Stimulated activated naive CD8-positive, alpha-beta T cell treated with anti-CD3 and anti-CD28 coated beads, Interleukin-15, amount 100 ng/mL, for 72 hours (primary cell): ENCODE measurements around the gene SHISA3.

ENCODE experiments used
- ATAC-seq: fragments of 150-1000 bp; cut with Tn5 transposase; 2 replicates; pipeline ENCODE4 v1.10.0; 2021; ENCODE audit warnings: mild to moderate bottlenecking, moderate library complexity
- DNase-seq, 2 donors: peaks; one replicate each; pipeline ENCODE4 v3.0.0; 2021 to 2022
- H3K27ac Mint-ChIP-seq, 2 donors: one replicate each; pipeline ENCODE4 v1.8.0; 2022; ENCODE audit warnings: mild to moderate bottlenecking in 2 of 2, mixed read lengths in 2 of 2, moderate library complexity in 2 of 2
- H3K27me3 Mint-ChIP-seq: one replicate; pipeline ENCODE4 v1.8.0; 2022; ENCODE audit warnings: mixed read lengths
- H3K4me1 Mint-ChIP-seq: one replicate; pipeline ENCODE4 v1.8.0; 2022; ENCODE audit warnings: mild to moderate bottlenecking, mixed read lengths
- H3K4me3 Mint-ChIP-seq, 2 donors: one replicate each; pipeline ENCODE4 v1.8.0; 2022; ENCODE audit warnings: mild to moderate bottlenecking in 2 of 2, mixed read lengths in 2 of 2, moderate library complexity in 1 of 2
- H3K9me3 Mint-ChIP-seq, 2 donors: one replicate each; pipeline ENCODE4 v1.8.0; 2022; ENCODE audit warnings: mixed read lengths in 2 of 2

SHISA3 gene

GRCh38 chr4:42401171-42401570 is 3.9 kb downstream of the SHISA3 start:
- ATAC-seq (no peak), DNase-seq (no peak)
- peaks cover 32% of the 10 kb centered on the region for H3K4me1 Mint-ChIP-seq
- no peak overlapping the region for H3K4me3 Mint-ChIP-seq
- H3K27ac Mint-ChIP-seq: no peak overlapping the region
- H3K9me3 Mint-ChIP-seq: no peaks in the 10 kb centered on the region
- H3K27me3 Mint-ChIP-seq: peaks cover 55% of the 10 kb centered on the region

- DNase-seq: no peak
- H3K9me3 Mint-ChIP-seq: no peaks in the 10 kb centered on the region
- H3K27ac Mint-ChIP-seq: no peak overlapping the region
- peaks cover 7% of the 10 kb centered on the region for H3K4me1 Mint-ChIP-seq
- no peak for ATAC-seq
- no peak overlapping the region for H3K4me3 Mint-ChIP-seq
- H3K27me3 Mint-ChIP-seq: peaks cover 27% of the 10 kb centered on the region
These were observed 6.7 kb downstream of the SHISA3 start for GRCh38 chr4:42404001-42404400.

GRCh38 chr4:42410446-42410845 is 13.2 kb downstream of the SHISA3 start:
- Mint-ChIP-seq H3K4me1 (no peaks in the 10 kb centered on the region), H3K27ac (no peak overlapping the region), H3K9me3 (no peaks in the 10 kb centered on the region), H3K4me3 (no peak overlapping the region), H3K27me3 (no peaks in the 10 kb centered on the region)
- no peak for DNase-seq
- no peak for ATAC-seq

DNA sequence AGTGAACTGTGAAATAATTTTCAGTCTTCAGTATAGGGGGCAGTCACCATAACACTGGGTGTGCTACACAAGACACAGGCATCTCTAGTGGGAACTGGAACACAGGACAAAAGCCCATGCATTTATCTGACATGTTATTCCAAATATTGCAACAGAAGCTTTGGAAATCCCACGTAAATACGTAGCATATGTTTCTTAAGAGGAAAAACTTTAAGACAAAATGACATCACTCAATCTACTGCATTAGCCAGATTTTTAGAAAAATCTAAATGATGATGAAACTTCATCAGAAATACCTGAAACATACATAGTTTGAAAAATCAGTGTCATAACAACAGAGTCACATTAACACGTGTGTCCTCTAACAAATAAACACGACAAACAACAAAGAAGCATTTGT is 14.5 kb downstream of the SHISA3 start:
- DNase-seq (no peak), ATAC-seq (no peak)
- H3K27ac Mint-ChIP-seq: no peak overlapping the region
- H3K4me3 Mint-ChIP-seq: no peak overlapping the region
- no peaks in the 10 kb centered on the region for H3K9me3 Mint-ChIP-seq
- no peaks in the 10 kb centered on the region for H3K4me1 Mint-ChIP-seq
- H3K27me3 Mint-ChIP-seq: no peaks in the 10 kb centered on the region

- Mint-ChIP-seq H3K4me1 (no peaks in the 10 kb centered on the region), H3K4me3 (no peak overlapping the region), H3K27me3 (no peaks in the 10 kb centered on the region), H3K27ac (no peak overlapping the region), H3K9me3 (no peaks in the 10 kb centered on the region)
- no peak for DNase-seq
- ATAC-seq: no peak
These were observed 15.0 kb downstream of the SHISA3 start for GRCh38 chr4:42412251-42412650.

GRCh38 chr4:42415281-42415680 is 18.0 kb downstream of the SHISA3 start:
- no peaks in the 10 kb centered on the region for H3K27me3 Mint-ChIP-seq
- H3K4me1 Mint-ChIP-seq: no peaks in the 10 kb centered on the region
- H3K4me3 Mint-ChIP-seq: no peak overlapping the region
- DNase-seq (no peak), ATAC-seq (no peak)
- no peaks in the 10 kb centered on the region for H3K9me3 Mint-ChIP-seq
- no peak overlapping the region for H3K27ac Mint-ChIP-seq

DNA sequence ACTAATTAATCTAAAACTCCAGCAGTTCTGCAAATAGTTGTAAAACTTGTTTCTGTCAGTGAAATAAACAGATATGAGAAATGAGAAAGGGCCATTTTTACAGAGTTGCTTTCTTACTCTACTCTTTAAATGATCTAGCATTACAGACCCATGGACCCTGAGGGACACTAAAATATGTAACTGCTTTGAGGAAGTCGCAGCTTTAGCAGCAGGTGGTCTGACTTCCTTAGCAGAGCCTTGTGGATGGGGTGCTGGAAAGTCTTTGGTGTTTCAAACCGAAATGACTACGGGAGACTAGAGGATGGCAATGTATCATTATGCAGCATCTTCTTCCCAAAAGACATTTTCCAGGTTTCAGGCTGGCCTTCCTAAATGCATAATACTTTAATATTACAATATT is 18.7 kb downstream of the SHISA3 start:
- H3K4me3 Mint-ChIP-seq: no peak overlapping the region
- no peaks in the 10 kb centered on the region for H3K4me1 Mint-ChIP-seq
- ATAC-seq (no peak), DNase-seq (no peak)
- H3K27ac Mint-ChIP-seq: no peak overlapping the region
- H3K27me3 Mint-ChIP-seq: no peaks in the 10 kb centered on the region
- no peaks in the 10 kb centered on the region for H3K9me3 Mint-ChIP-seq

DNA sequence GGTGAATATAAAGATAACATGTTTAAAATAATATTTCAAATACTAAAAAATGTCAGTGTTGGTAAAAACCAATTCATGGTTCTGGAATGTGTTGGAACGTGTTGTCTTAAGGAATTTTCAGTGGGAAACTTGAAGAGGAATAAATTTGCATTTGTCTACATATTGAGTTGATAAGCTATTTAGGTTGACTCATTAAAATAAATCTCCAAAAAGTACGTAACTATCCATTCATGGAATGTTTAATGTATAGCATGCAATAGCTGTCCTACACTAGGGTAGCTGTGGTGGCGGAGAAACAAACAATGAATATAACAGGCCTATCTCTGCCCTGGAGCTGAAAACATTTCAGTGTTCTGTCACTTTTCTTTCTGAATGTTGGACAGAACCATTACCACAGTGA is 20.3 kb downstream of the SHISA3 start:
- Mint-ChIP-seq H3K4me1 (no peaks in the 10 kb centered on the region), H3K9me3 (no peaks in the 10 kb centered on the region), H3K4me3 (no peak overlapping the region), H3K27me3 (no peaks in the 10 kb centered on the region), H3K27ac (no peak overlapping the region)
- ATAC-seq (no peak), DNase-seq (no peak)

DNA sequence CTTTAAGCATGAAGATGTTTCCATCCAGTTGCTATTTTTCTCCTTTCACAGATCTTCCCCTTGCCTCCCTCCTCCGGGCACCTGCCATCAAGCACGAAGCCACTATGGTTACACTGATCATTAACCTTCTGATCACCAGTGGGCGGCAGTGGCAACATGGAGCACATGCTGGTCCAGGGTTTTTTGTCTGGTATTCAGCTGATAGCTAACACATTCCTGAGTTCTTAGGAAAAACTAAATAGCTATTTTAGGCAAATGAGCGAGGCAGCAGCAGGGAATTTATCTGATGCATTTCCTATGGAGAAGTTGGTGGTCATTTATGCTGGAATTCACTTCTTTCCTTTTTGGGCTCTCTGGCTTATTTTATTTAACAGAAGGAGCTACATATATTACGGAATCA is 22.9 kb downstream of the SHISA3 start:
- Mint-ChIP-seq H3K4me3 (no peak overlapping the region), H3K27ac (no peak overlapping the region), H3K9me3 (no peaks in the 10 kb centered on the region), H3K27me3 (no peaks in the 10 kb centered on the region), H3K4me1 (no peaks in the 10 kb centered on the region)
- no peak for DNase-seq
- ATAC-seq: no peak

DNA sequence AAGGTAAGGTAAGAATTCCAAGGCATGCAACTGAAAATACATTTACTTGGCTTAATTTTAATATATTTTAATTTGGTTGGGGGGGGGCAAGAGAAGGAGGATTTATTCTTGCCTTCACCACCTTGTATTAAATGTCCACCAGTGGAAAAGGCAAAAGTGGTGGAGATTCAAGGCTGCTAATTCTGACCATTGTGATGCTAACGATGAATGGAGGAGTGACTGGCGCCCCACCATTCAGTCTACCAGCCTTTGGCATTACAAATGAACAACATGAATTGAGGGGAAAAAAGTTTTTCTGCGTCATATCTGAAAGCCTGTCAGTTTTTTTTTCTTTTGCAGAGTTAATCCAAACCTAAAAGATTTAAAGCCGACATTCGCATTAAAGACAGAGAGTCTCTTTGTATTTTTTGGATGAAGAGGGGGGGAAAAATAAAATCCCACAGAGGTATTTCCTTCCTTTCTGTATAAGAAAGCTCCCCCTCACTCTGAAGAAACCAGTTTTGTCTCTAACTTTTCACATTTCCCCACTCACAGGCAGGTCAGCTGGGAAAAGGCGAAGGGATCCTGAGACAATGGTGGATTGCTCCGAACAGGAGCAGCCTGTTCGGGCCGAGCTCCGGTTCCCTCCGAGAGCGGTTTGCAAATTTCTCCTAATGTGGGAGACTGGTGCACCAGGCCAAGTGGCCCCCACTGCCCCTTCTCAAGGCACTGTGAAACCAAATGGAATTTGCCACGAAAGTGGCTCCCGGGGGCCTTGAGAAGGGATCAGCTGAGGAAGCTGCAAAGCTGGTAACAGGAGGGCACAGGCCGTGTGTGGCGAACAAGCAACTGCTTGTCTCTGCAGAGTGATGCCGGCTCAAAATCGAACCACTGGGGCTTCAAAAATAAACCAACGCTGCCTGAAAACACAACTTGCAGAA is 28.1 kb downstream of the SHISA3 start:
- Mint-ChIP-seq H3K27ac (no peak overlapping the region), H3K27me3 (no peaks in the 10 kb centered on the region), H3K9me3 (no peaks in the 10 kb centered on the region), H3K4me1 (no peaks in the 10 kb centered on the region), H3K4me3 (no peak overlapping the region)
- DNase-seq: no peak
- ATAC-seq: no peak

- H3K4me3 Mint-ChIP-seq: no peak overlapping the region
- DNase-seq (no peak), ATAC-seq (no peak)
- H3K9me3 Mint-ChIP-seq: no peaks in the 10 kb centered on the region
- no peaks in the 10 kb centered on the region for H3K4me1 Mint-ChIP-seq
- H3K27me3 Mint-ChIP-seq: no peaks in the 10 kb centered on the region
- no peak overlapping the region for H3K27ac Mint-ChIP-seq
These were observed 30.7 kb downstream of the SHISA3 start for GRCh38 chr4:42428036-42428435.

- H3K4me3 Mint-ChIP-seq: no peak overlapping the region
- ATAC-seq (no peak), DNase-seq (no peak)
- no peaks in the 10 kb centered on the region for H3K9me3 Mint-ChIP-seq
- H3K27me3 Mint-ChIP-seq: no peaks in the 10 kb centered on the region
- no peak overlapping the region for H3K27ac Mint-ChIP-seq
- no peaks in the 10 kb centered on the region for H3K4me1 Mint-ChIP-seq
These were observed 39.8 kb downstream of the SHISA3 start for GRCh38 chr4:42436928-42437565.

- H3K27ac Mint-ChIP-seq: no peak overlapping the region
- H3K27me3 Mint-ChIP-seq: no peaks in the 10 kb centered on the region
- H3K4me1 Mint-ChIP-seq: no peaks in the 10 kb centered on the region
- DNase-seq (no peak), ATAC-seq (no peak)
- H3K4me3 Mint-ChIP-seq: no peak overlapping the region
- no peaks in the 10 kb centered on the region for H3K9me3 Mint-ChIP-seq
These were observed 42.8 kb downstream of the SHISA3 start for GRCh38 chr4:42440083-42440482.

GRCh38 chr4:42442601-42443000 is 45.3 kb downstream of the SHISA3 start:
- H3K4me3 Mint-ChIP-seq: no peak overlapping the region

DNA sequence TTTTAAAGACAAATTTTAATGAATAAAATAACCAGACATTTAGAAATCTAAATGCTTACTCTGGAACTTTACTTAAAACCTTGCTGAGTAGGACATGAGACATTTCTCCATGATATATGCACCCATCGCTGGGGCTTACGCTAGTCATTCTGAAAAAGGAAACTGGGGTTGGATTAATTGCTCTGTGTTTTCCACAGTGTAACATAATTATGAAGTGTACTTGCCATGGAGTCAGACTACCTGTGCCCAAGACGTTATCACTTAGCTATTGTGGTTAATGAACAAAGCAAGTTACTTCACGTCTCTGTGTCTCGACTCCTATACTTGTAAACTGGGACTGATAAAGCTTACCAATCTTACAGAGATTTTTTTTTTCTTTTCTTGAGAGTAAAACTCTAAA is 47.8 kb downstream of the SHISA3 start:
- no peak for DNase-seq
- Mint-ChIP-seq H3K27ac (no peak overlapping the region), H3K4me1 (no peaks in the 10 kb centered on the region)

More at GRCh38 chr4:42442601-42443000, 45.3 kb downstream of the SHISA3 start:
- DNase-seq (no peak), ATAC-seq (no peak)
- H3K27me3 Mint-ChIP-seq: no peaks in the 10 kb centered on the region
- H3K9me3 Mint-ChIP-seq: no peaks in the 10 kb centered on the region
- no peak overlapping the region for H3K27ac Mint-ChIP-seq
- H3K4me1 Mint-ChIP-seq: no peaks in the 10 kb centered on the region

DNA sequence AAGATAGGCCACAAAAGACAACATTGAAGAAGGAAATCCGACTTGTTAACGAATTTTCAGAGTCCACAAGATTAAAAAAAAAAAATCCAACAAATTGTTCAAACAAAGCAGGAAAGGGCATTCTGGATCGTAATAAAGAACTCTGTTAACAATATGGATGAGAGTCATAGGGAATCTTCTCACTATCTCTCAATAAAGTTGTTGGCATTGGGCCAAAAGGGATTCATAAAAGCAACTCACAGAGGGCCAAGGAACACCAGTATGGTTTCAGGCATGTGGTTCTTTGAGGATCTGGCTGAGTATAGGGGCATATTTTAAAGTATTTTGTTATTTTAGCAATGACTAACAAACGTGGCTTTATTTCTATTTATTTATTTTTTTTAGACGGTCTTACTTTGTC is 49.5 kb downstream of the SHISA3 start:
- no peaks in the 10 kb centered on the region for H3K9me3 Mint-ChIP-seq
- H3K27me3 Mint-ChIP-seq: no peaks in the 10 kb centered on the region
- H3K4me3 Mint-ChIP-seq: no peak overlapping the region
- ATAC-seq (no peak), DNase-seq (no peak)
- H3K27ac Mint-ChIP-seq: no peak overlapping the region
- no peaks in the 10 kb centered on the region for H3K4me1 Mint-ChIP-seq

More for the DNA sequence above, 47.8 kb downstream of the SHISA3 start:
- Mint-ChIP-seq H3K9me3 (no peaks in the 10 kb centered on the region), H3K27me3 (no peaks in the 10 kb centered on the region), H3K4me3 (no peak overlapping the region)
- no peak for ATAC-seq
